Activated CD4-positive, alpha-beta T cell treated with anti-CD3 and anti-CD28 coated beads, Interleukin-2, amount 10 ng/mL, durations not matched to agents 7 days and 5 days (primary cell): ENCODE data around the gene TRIM61. TPM values are rescaled to one million over a fixed set of nuclear protein-coding genes. Genes with fewer than 3 reads are reported as not detected.
"Not testable (repeated sequence)": the region's sequence is repeated elsewhere in the genome, so short reads cannot be mapped to it uniquely, and the experiment has no call there.

ENCODE experiments used
- CTCF ChIA-PET: fragments of 350-600 bp; sonication (Branson Sonifier 250); formaldehyde crosslinking; loops from one replicate; lab custom pipeline; 2021; ENCODE audit warnings: antibody characterized with exemption; lab: Charles Lee
- POLR2A ChIA-PET: fragments of 350-600 bp; sonication (Branson Sonifier 250); formaldehyde crosslinking; loops from one replicate; lab custom pipeline; 2021; ENCODE audit warnings: antibody characterized with exemption; lab: Charles Lee
- DNase-seq: peaks from one replicate; pipeline ENCODE4 v3.0.0-alpha.2; 2020
- H3K27ac Mint-ChIP-seq: one replicate; pipeline ENCODE4 v1.8.0; 2021; ENCODE audit warnings: mild to moderate bottlenecking, moderate library complexity, mixed read lengths
- H3K27me3 Mint-ChIP-seq: one replicate; pipeline ENCODE4 v1.8.0; 2021; ENCODE audit warnings: mixed read lengths
- H3K36me3 Mint-ChIP-seq: one replicate; pipeline ENCODE4 v1.8.0; 2021; ENCODE audit warnings: low read depth, mixed read lengths
- H3K4me1 Mint-ChIP-seq: one replicate; pipeline ENCODE4 v1.8.0; 2021; ENCODE audit warnings: mixed read lengths
- H3K4me3 Mint-ChIP-seq: one replicate; pipeline ENCODE4 v1.8.0; 2021; ENCODE audit warnings: mild to moderate bottlenecking, moderate library complexity, mixed read lengths
- H3K9me3 Mint-ChIP-seq: one replicate; pipeline ENCODE4 v1.8.0; 2021; ENCODE audit warnings: mixed read lengths
- total RNA-seq, 2 experiments: library from RNA; stranded (reverse); gene quantifications; one replicate each; pipeline ENCODE4 v1.2.3, GENCODE V29; 2021

Gene TRIM61
- total RNA-seq, 2 experiments from 2014 or later = 1.1 to 1.3 TPM

GRCh38 chr4:164927101-164927500, 50.4 kb downstream of the TRIM61 start:
- H3K27ac Mint-ChIP-seq, POLR2A ChIA-PET, DNase-seq, H3K4me3 Mint-ChIP-seq, H3K27me3 Mint-ChIP-seq, H3K9me3 Mint-ChIP-seq, H3K4me1 Mint-ChIP-seq, H3K36me3 Mint-ChIP-seq: not testable (repeated sequence)
- CTCF ChIA-PET = interaction anchor here (1.1 kb wide), 1 partner anchor 28 kb away, joined by 4 read pairs; no protein-coding TSS in a partner anchor

- ChIA-PET CTCF (no interaction called here), POLR2A (no interaction called here)
- no peak overlapping the region for H3K4me3 Mint-ChIP-seq
- no peak for DNase-seq
- H3K27ac Mint-ChIP-seq = no peak overlapping the region
- H3K27me3 Mint-ChIP-seq = no peaks in the 10 kb centered on the region
- H3K9me3 Mint-ChIP-seq = no peaks in the 10 kb centered on the region
- H3K4me1 Mint-ChIP-seq = no peaks in the 10 kb centered on the region
- no peaks in the 10 kb centered on the region for H3K36me3 Mint-ChIP-seq
Observed at GRCh38 chr4:164926301-164926700, 51.2 kb downstream of the TRIM61 start.

GRCh38 chr4:164924670-164925238, 52.7 kb downstream of the TRIM61 start:
- no peak for DNase-seq
- ChIA-PET POLR2A (no interaction called here), CTCF (no interaction called here)
- Mint-ChIP-seq H3K27ac (no peak overlapping the region), H3K27me3 (no peaks in the 10 kb centered on the region), H3K4me3 (no peak overlapping the region), H3K9me3 (peaks cover 3% of the 10 kb centered on the region), H3K36me3 (no peaks in the 10 kb centered on the region), H3K4me1 (no peaks in the 10 kb centered on the region)

- ChIA-PET POLR2A (interaction anchor here (0.6 kb wide), 1 partner anchor 1077 kb away, joined by 4 read pairs; no protein-coding TSS in a partner anchor), CTCF (interaction anchor here (0.6 kb wide), 1 partner anchor 73 kb away, joined by 3 read pairs; no protein-coding TSS in a partner anchor)
- no peak for DNase-seq
- H3K36me3 Mint-ChIP-seq = no peaks in the 10 kb centered on the region
- H3K27me3 Mint-ChIP-seq = no peaks in the 10 kb centered on the region
- H3K9me3 Mint-ChIP-seq = peaks cover 3% of the 10 kb centered on the region
- no peak overlapping the region for H3K27ac Mint-ChIP-seq
- H3K4me3 Mint-ChIP-seq = no peak overlapping the region
- no peaks in the 10 kb centered on the region for H3K4me1 Mint-ChIP-seq
Observed at GRCh38 chr4:164918956-164919355, 58.5 kb downstream of the TRIM61 start.

Other genes starting within 250 kb of the TRIM61 start
- not detected for gene SMIM31, start 223.5 kb downstream of the TRIM61 start, total RNA-seq
- gene APELA, start 100.5 kb downstream of the TRIM61 start, total RNA-seq = not detected
- gene TRIM60, start 54.3 kb upstream of the TRIM61 start, total RNA-seq = not detected
- not detected for gene TRIM75, start 76.2 kb upstream of the TRIM61 start, total RNA-seq
- 1 to 10 TPM; 7.0 to 8.1 TPM for gene TMEM192, start 135.2 kb upstream of the TRIM61 start, total RNA-seq
- 10 to 100 TPM; 27.3 to 30.1 TPM for gene KLHL2, start 229.9 kb upstream of the TRIM61 start, total RNA-seq